Endothelial cell of umbilical vein (primary cell): Measurements from ENCODE around the gene FAM117B. TPM values are rescaled to one million over a fixed set of nuclear protein-coding genes. Genes with fewer than 3 reads are reported as not detected.
"Not testable (repeated sequence)": the region's sequence is repeated elsewhere in the genome, so short reads cannot be mapped to it uniquely, and the experiment has no call there.

Experiments used
- BruUV-seq: library from RNA; stranded (reverse); fragments of 400-500 nt; replicated peaks from 2 replicates; lab custom pipeline; 2021; lab: Mats Ljungman, UMichigan
- CTCF ChIA-PET: fragments of 300-600, 350-600 bp; sonication (Branson Sonifier 250); formaldehyde crosslinking; loops from one replicate; lab custom pipeline; 2021; ENCODE audit warnings: antibody characterized with exemption, inconsistent platforms; lab: Charles Lee
- POLR2A ChIA-PET: fragments of 300-600, 350-600 bp; sonication (Branson Sonifier 250); formaldehyde crosslinking; loops from one replicate; lab custom pipeline; 2021; ENCODE audit warnings: antibody characterized with exemption, inconsistent platforms; lab: Charles Lee
- DNase-seq: peaks from one replicate; pipeline ENCODE4 v3.0.0-alpha.2; 2011; ENCODE audit warnings: low read depth, low spot score
- FAIRE-seq: peaks from 2 replicates; lab custom pipeline; 2011; peaks lifted over from hg19 to GRCh38; lab: Jason Lieb, UNC
- H2AFZ ChIP-seq: 2 replicates; pipeline ENCODE4 v1.6.0; 2012; ENCODE audit warnings: low read depth, low read length, control low read depth, inconsistent platforms
- H3K27ac ChIP-seq: 2 replicates; pipeline ENCODE4 v1.5.1; 2011; ENCODE audit warnings: low read depth, mild to moderate bottlenecking, control low read depth, low read length, moderate library complexity; ENCODE audit not compliant: insufficient read depth
- H3K27me3 ChIP-seq, 2 experiments: 2 replicates each; pipeline versions ENCODE4 v1.6.0 to v1.6.1; 2011; ENCODE audit warnings: low read length in 2 of 2, mixed read lengths in 1 of 2; ENCODE audit not compliant: control insufficient read depth in 2 of 2, insufficient read depth in 2 of 2
- H3K36me3 ChIP-seq, 2 experiments: 2 replicates in 1 of 2; 3 replicates in 1 of 2; pipeline ENCODE4 v1.5.1; 2011; ENCODE audit warnings: low read length in 2 of 2, mild to moderate bottlenecking in 1 of 2, moderate library complexity in 1 of 2; ENCODE audit not compliant: control insufficient read depth in 2 of 2, insufficient read depth in 2 of 2; ENCODE audit errors: extremely low read depth in 1 of 2
- H3K4me1 ChIP-seq: 3 replicates; pipeline ENCODE4 v1.5.1; 2011; ENCODE audit warnings: mild to moderate bottlenecking, low read length; ENCODE audit not compliant: control insufficient read depth, insufficient read depth; ENCODE audit errors: extremely low read depth
- H3K4me2 ChIP-seq: 2 replicates; pipeline ENCODE4 v1.6.1; 2011; ENCODE audit warnings: low read length, control low read depth, mixed read lengths; ENCODE audit not compliant: insufficient read depth
- H3K4me3 ChIP-seq, 3 experiments: fragments of 200-600 bp in 1 of 3; sonication (generic), shearing (Covaris generic) in 1 of 3; replicated peaks in 1 of 3; 2 replicates each; pipeline ENCODE4 v1.5.1; 2011 to 2016; ENCODE audit warnings: control low read depth in 3 of 3, low read length in 3 of 3, mild to moderate bottlenecking in 2 of 3, inconsistent platforms in 1 of 3, low read depth in 1 of 3, moderate library complexity in 1 of 3; ENCODE audit not compliant: insufficient read depth in 1 of 3
- H3K79me2 ChIP-seq: 2 replicates; pipeline ENCODE4 v1.6.0; 2012; ENCODE audit warnings: low read length, inconsistent platforms; ENCODE audit not compliant: control insufficient read depth, insufficient read depth
- H3K9ac ChIP-seq: replicated peaks from 2 replicates; pipeline ENCODE3; 2011; ENCODE audit warnings: low read length, control low read depth; ENCODE audit not compliant: insufficient read depth; ENCODE audit errors: extremely low read depth
- H3K9me1 ChIP-seq: replicated peaks from 3 replicates; pipeline ENCODE4 v1.6.0; 2011; ENCODE audit warnings: mild to moderate bottlenecking, low read length; ENCODE audit not compliant: control insufficient read depth, insufficient read depth; ENCODE audit errors: extremely low read depth
- H3K9me3 ChIP-seq: replicated peaks from 2 replicates; pipeline ENCODE4 v1.5.1; 2012; ENCODE audit warnings: low read length, inconsistent platforms; ENCODE audit not compliant: control insufficient read depth, insufficient read depth
- H4K20me1 ChIP-seq: replicated peaks from 2 replicates; pipeline ENCODE3; 2011; ENCODE audit warnings: mild to moderate bottlenecking, low read length; ENCODE audit not compliant: control insufficient read depth, insufficient read depth; ENCODE audit errors: extremely low read depth
- EZH2 ChIP-seq: IDR thresholded peaks from 2 replicates; pipeline ENCODE4 v1.6.1; 2012; ENCODE audit warnings: borderline replicate concordance, low read depth, mild to moderate bottlenecking, moderate library complexity, low read length, inconsistent platforms; ENCODE audit not compliant: severe bottlenecking
- JUN ChIP-seq: IDR thresholded peaks from 2 replicates; pipeline ENCODE4 v1.6.1; 2011; ENCODE audit warnings: borderline replicate concordance, low read depth; ENCODE audit not compliant: insufficient read length, insufficient read depth
- MYC ChIP-seq: IDR thresholded peaks from one replicate; pipeline ENCODE4 v1.6.1; 2011; ENCODE audit warnings: mild to moderate bottlenecking, low read depth, low read length
- POLR2A ChIP-seq: IDR thresholded peaks from 2 replicates; pipeline ENCODE4 v1.6.1; 2012; ENCODE audit warnings: low read depth, mild to moderate bottlenecking, control low read depth, low read length
- dilution Hi-C: fragments of 300-500 bp; cut with MboI; formaldehyde crosslinking; loops from one replicate; pipeline ENCODE4 v1.15.0; 2019; ENCODE audit warnings: low sequenced_read_pairs; ENCODE audit not compliant: extremely low pct_ligation_motif_present
- intact Hi-C: fragments of 100-400 bp; cut with micrococcal nuclease; formaldehyde crosslinking; loops from one replicate; pipeline ENCODE4 v1.10.0; 2022
- polyA plus RNA-seq, 4 experiments: library from polyadenylated mRNA; depleted of rRNA in 3 of 4; stranded (reverse) in 3 of 4; unstranded in 1 of 4; fragments of >200 nt; gene quantifications; 2 replicates each; pipeline versions ENCODE4 v1.2.1 to v1.2.3, GENCODE V29; 2011 to 2012; ENCODE audit warnings: missing spikeins in 1 of 4
- total RNA-seq: library from RNA; stranded (reverse); gene quantifications from 2 replicates; pipeline ENCODE4 v1.2.3, GENCODE V29; 2021
- TF ChIP-seq, protein P1 (sequence below): IDR thresholded peaks from 2 replicates; pipeline ENCODE4 v1.6.1; 2011; ENCODE audit not compliant: insufficient read depth, insufficient read length
- TF ChIP-seq, protein P2 (sequence below), 2 donors: IDR thresholded peaks; 1 replicate in 1 of 2; 2 replicates in 1 of 2; pipeline ENCODE4 v1.5.1; 2011; ENCODE audit warnings: low read length in 2 of 2, mild to moderate bottlenecking in 2 of 2, moderate library complexity in 2 of 2, control low read depth in 1 of 2, inconsistent platforms in 1 of 2, low read depth in 1 of 2; ENCODE audit not compliant: insufficient read depth in 1 of 2; ENCODE audit errors: extremely low read depth in 1 of 2

Gene FAM117B
- total and polyA plus RNA-seq, 2 donors (not counting 3 experiments of a cell fraction or from before 2014, with no cell fraction given) = 1.3 to 7.0 TPM

DNA sequence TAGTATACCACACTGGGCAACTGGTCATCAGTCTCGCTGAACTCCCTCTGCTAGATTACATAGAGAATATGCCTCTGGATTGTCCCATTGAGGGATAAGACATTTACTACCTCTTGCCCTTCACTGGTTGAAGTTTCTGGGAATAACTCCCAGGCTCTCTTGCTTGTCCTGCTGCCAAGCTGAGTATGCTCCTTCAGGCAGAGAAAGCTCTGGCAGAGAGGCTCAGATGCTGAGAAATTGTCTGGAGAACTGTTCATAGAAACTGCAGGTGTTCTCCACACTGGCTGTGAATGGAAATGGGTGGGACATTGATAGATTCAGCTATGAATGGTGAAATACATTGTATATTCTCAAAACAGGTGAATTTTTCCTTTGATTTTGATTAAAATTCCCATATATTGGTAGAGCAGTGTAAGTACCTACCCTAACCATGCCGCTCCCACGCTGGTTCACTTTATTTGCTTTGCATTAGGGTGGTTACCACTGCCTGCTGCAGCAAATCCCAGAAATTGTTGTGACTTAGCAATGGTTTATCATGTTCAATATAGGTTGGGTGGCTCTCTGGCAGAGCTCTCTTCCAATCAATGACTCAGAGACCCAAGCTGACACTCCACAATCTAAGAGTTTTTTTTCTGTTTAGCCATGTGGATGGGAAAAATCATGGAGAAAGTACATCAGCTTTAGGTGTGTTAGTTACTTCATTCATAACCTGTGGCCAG lies 36.7 kb downstream of the FAM117B start:
- FAIRE-seq (no peak), DNase-seq (no peak)
- H3K4me3 ChIP-seq = no peak overlapping the region
- H2AFZ ChIP-seq = no peak overlapping the region
- TF ChIP-seq JUN (no peak), POLR2A (no peak), MYC (no peak), EZH2 (no peak)
- TF ChIP-seq, protein P1, sequence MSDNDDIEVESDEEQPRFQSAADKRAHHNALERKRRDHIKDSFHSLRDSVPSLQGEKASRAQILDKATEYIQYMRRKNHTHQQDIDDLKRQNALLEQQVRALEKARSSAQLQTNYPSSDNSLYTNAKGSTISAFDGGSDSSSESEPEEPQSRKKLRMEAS = no peak
- TF ChIP-seq, protein P2, sequence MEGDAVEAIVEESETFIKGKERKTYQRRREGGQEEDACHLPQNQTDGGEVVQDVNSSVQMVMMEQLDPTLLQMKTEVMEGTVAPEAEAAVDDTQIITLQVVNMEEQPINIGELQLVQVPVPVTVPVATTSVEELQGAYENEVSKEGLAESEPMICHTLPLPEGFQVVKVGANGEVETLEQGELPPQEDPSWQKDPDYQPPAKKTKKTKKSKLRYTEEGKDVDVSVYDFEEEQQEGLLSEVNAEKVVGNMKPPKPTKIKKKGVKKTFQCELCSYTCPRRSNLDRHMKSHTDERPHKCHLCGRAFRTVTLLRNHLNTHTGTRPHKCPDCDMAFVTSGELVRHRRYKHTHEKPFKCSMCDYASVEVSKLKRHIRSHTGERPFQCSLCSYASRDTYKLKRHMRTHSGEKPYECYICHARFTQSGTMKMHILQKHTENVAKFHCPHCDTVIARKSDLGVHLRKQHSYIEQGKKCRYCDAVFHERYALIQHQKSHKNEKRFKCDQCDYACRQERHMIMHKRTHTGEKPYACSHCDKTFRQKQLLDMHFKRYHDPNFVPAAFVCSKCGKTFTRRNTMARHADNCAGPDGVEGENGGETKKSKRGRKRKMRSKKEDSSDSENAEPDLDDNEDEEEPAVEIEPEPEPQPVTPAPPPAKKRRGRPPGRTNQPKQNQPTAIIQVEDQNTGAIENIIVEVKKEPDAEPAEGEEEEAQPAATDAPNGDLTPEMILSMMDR (IDR thresholded peaks at IDR 0.05; ENCODE audit: extremely low read depth in 1 of 2, insufficient read depth in 1 of 2, low read depth in 1 of 2, low read length in 2 of 2) = no peak
- H3K27me3 ChIP-seq = no peaks in the 10 kb centered on the region
- intact Hi-C loops = no loop called here
- H3K36me3 ChIP-seq = no peaks in the 10 kb centered on the region
- no peaks in the 10 kb centered on the region for H3K9me1 ChIP-seq
- no peak overlapping the region for H3K27ac ChIP-seq
- CTCF ChIA-PET = interaction anchor here (0.6 kb wide), 1 partner anchor 7 kb away, joined by 3 read pairs; no protein-coding TSS in a partner anchor
- no TSS peak for BruUV-seq
- no peak overlapping the region for H3K4me2 ChIP-seq
- dilution Hi-C loops = no loop called here
- no peaks in the 10 kb centered on the region for H3K79me2 ChIP-seq
- no peak overlapping the region for H3K9ac ChIP-seq
- no peaks in the 10 kb centered on the region for H3K4me1 ChIP-seq
- H3K9me3 ChIP-seq = no peaks in the 10 kb centered on the region
- H4K20me1 ChIP-seq = no peaks in the 10 kb centered on the region
- POLR2A ChIA-PET = no interaction called here

DNA sequence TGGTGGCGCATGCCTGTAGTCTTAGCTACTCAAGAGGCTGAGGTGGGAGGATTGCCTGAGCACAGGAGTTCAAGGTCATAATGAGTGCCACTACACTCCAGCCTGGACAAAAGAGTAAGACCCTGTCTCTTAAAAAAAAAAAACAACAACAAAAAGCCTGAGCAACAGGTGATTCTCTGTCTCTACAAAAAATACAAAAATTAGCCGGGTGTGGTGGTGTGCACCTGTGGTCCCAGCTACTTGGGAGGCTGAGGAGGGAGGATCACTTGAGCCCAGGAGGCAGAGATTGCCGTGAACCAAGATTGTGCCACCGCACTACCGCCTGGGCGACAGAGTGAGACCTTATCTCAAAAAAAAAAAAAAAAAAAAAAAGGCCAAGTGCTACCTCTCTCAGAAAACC lies 40.3 kb downstream of the FAM117B start:
- H3K27ac ChIP-seq, FAIRE-seq, CTCF ChIA-PET, H3K27me3 ChIP-seq, H3K4me1 ChIP-seq, H3K9ac ChIP-seq, H3K9me1 ChIP-seq, H3K4me2 ChIP-seq, H4K20me1 ChIP-seq, BruUV-seq, H3K4me3 ChIP-seq, H3K79me2 ChIP-seq, H3K36me3 ChIP-seq, DNase-seq, intact Hi-C loops, dilution Hi-C loops, H2AFZ ChIP-seq, H3K9me3 ChIP-seq: not testable (repeated sequence)
- POLR2A ChIA-PET = interaction anchor here (0.7 kb wide), 1 partner anchor 963 kb away, joined by 5 read pairs; no protein-coding TSS in a partner anchor
